BLaER1 treated with 17β-estradiol and CSF1 and Interleukin-3, amounts not matched to agents 10 nM and 100 nM (cell line): ENCODE results near the gene SNW1.
"Not testable (repeated sequence)": the region's sequence is repeated elsewhere in the genome, so short reads cannot be mapped to it uniquely, and the experiment has no call there.

Experiments
- H3K27ac ChIP-seq, 11 experiments: shearing (Covaris generic); formaldehyde crosslinking; 2 replicates each; pipeline ENCODE4 v1.8.1; 2022
- H3K27me3 ChIP-seq, 11 experiments: shearing (Covaris generic); formaldehyde crosslinking; 2 replicates each; pipeline ENCODE4 v1.8.1; 2022
- H3K36me3 ChIP-seq, 11 experiments: shearing (Covaris generic); formaldehyde crosslinking; 2 replicates each; pipeline ENCODE4 v1.8.1; 2022
- H3K4me1 ChIP-seq, 10 experiments: shearing (Covaris generic); formaldehyde crosslinking; 2 replicates each; pipeline ENCODE4 v1.8.1; 2022
- H3K4me2 ChIP-seq, 11 experiments: shearing (Covaris generic); formaldehyde crosslinking; 2 replicates each; pipeline ENCODE4 v1.8.1; 2022
- H3K4me3 ChIP-seq, 10 experiments: shearing (Covaris generic); formaldehyde crosslinking; 2 replicates each; pipeline ENCODE4 v1.8.1; 2022
- H3K9ac ChIP-seq, 11 experiments: shearing (Covaris generic); formaldehyde crosslinking; 2 replicates each; pipeline ENCODE4 v1.8.1; 2022
- H3K9me3 ChIP-seq, 11 experiments: shearing (Covaris generic); formaldehyde crosslinking; replicated peaks in 1 of 11; 2 replicates each; pipeline ENCODE4 v1.8.1; 2022
- H4K20me1 ChIP-seq, 11 experiments: shearing (Covaris generic); formaldehyde crosslinking; 2 replicates each; pipeline ENCODE4 v1.8.1; 2022
- Cebpa-rat ChIP-seq, 11 experiments: shearing (Covaris generic); IDR thresholded peaks; 2 replicates each; pipeline ENCODE4 v1.8.1; 2022

Gene SNW1

GRCh38 chr14:77752799-77753516, 8.0 kb downstream of the SNW1 start:
- peaks cover 86 to 100% (median 95%) of the 10 kb centered on the region in 11 experiments for H3K36me3 ChIP-seq
- H3K9ac ChIP-seq, result no peak overlapping the region
- peaks cover 48 to 90% (median 79%) of the 10 kb centered on the region in 11 experiments; a peak in 21 of 22 replicates for H4K20me1 ChIP-seq
- H3K4me1 ChIP-seq, result peaks cover 0 to 16% (median 0%) of the 10 kb centered on the region in 10 experiments; a peak in 5 of 20 replicates
- TF ChIP-seq Cebpa-rat (IDR thresholded peaks at IDR 0.05), result no peak
- H3K27ac ChIP-seq, result no peak overlapping the region
- H3K4me3 ChIP-seq, result no peak overlapping the region
- no peak overlapping the region for H3K4me2 ChIP-seq
- H3K9me3 ChIP-seq, result peaks cover 0 to 18% (median 5%) of the 10 kb centered on the region in 11 experiments; a peak in 7 of 22 replicates
- no peaks in the 10 kb centered on the region for H3K27me3 ChIP-seq

GRCh38 chr14:77752266-77752665, 8.7 kb downstream of the SNW1 start:
- peaks cover 0 to 24% (median 8%) of the 10 kb centered on the region in 11 experiments; a peak in 12 of 22 replicates for H3K9me3 ChIP-seq
- peaks cover 0 to 9% (median 0%) of the 10 kb centered on the region in 10 experiments; a peak in 3 of 20 replicates for H3K4me1 ChIP-seq
- no peak overlapping the region for H3K27ac ChIP-seq
- H3K4me3 ChIP-seq, result no peak overlapping the region
- H3K9ac ChIP-seq, result no peak overlapping the region
- H3K4me2 ChIP-seq, result no peak overlapping the region
- peaks cover 93 to 100% (median 98%) of the 10 kb centered on the region in 11 experiments for H3K36me3 ChIP-seq
- no peak for TF ChIP-seq Cebpa-rat (IDR thresholded peaks at IDR 0.05)
- peaks cover 41 to 85% (median 72%) of the 10 kb centered on the region in 11 experiments; a peak in 21 of 22 replicates for H4K20me1 ChIP-seq
- H3K27me3 ChIP-seq, result no peaks in the 10 kb centered on the region

GRCh38 chr14:77747425-77747824, 13.5 kb downstream of the SNW1 start:
- H3K27ac ChIP-seq, H3K4me2 ChIP-seq, H3K4me3 ChIP-seq, H3K27me3 ChIP-seq, H3K4me1 ChIP-seq, H3K9ac ChIP-seq: not testable (repeated sequence)
- peaks cover 33 to 81% (median 66%) of the 10 kb centered on the region in 11 experiments; a peak in 20 of 22 replicates for H4K20me1 ChIP-seq
- peaks cover 89 to 98% (median 94%) of the 10 kb centered on the region in 11 experiments for H3K36me3 ChIP-seq
- peaks cover 0 to 24% (median 9%) of the 10 kb centered on the region in 11 experiments; a peak in 12 of 22 replicates for H3K9me3 ChIP-seq

- no peaks in the 10 kb centered on the region for H3K27me3 ChIP-seq
- no peaks in the 10 kb centered on the region for H3K4me1 ChIP-seq
- peaks cover 39 to 81% (median 66%) of the 10 kb centered on the region in 11 experiments; a peak in 20 of 22 replicates for H4K20me1 ChIP-seq
- no peak overlapping the region for H3K27ac ChIP-seq
- no peak overlapping the region for H3K9ac ChIP-seq
- peaks cover 89 to 98% (median 94%) of the 10 kb centered on the region in 11 experiments for H3K36me3 ChIP-seq
- no peak for TF ChIP-seq Cebpa-rat (IDR thresholded peaks at IDR 0.05)
- no peak overlapping the region for H3K4me3 ChIP-seq
- H3K4me2 ChIP-seq, result no peak overlapping the region
- H3K9me3 ChIP-seq, result peaks cover 0 to 24% (median 9%) of the 10 kb centered on the region in 11 experiments; a peak in 12 of 22 replicates
Observed at GRCh38 chr14:77746064-77746702, 14.8 kb downstream of the SNW1 start.

GRCh38 chr14:77741438-77741837, 19.5 kb downstream of the SNW1 start:
- H3K4me2 ChIP-seq, result no peak overlapping the region
- no peak overlapping the region for H3K27ac ChIP-seq
- no peaks in the 10 kb centered on the region for H3K27me3 ChIP-seq
- no peak for TF ChIP-seq Cebpa-rat (IDR thresholded peaks at IDR 0.05)
- H4K20me1 ChIP-seq, result peaks cover 56 to 95% (median 84%) of the 10 kb centered on the region in 11 experiments; a peak in 20 of 22 replicates
- no peaks in the 10 kb centered on the region for H3K9me3 ChIP-seq
- no peak overlapping the region for H3K9ac ChIP-seq
- H3K4me1 ChIP-seq, result no peaks in the 10 kb centered on the region; a peak in 1 of 20 replicates
- H3K4me3 ChIP-seq, result no peak overlapping the region
- peaks cover 94 to 100% (median 99%) of the 10 kb centered on the region in 11 experiments for H3K36me3 ChIP-seq

- no peak overlapping the region for H3K4me3 ChIP-seq
- no peak overlapping the region for H3K9ac ChIP-seq
Observed at GRCh38 chr14:77738559-77739250, 22.3 kb downstream of the SNW1 start.

GRCh38 chr14:77730976-77731497, 29.9 kb downstream of the SNW1 start:
- no peak for TF ChIP-seq Cebpa-rat (IDR thresholded peaks at IDR 0.05)
- H3K4me3 ChIP-seq, result no peak overlapping the region
- H3K4me2 ChIP-seq, result no peak overlapping the region
- no peaks in the 10 kb centered on the region for H3K27me3 ChIP-seq
- peaks cover 100% of the 10 kb centered on the region in 11 experiments for H3K36me3 ChIP-seq
- H3K27ac ChIP-seq, result no peak overlapping the region
- H3K9ac ChIP-seq, result no peak overlapping the region
- H3K4me1 ChIP-seq, result no peaks in the 10 kb centered on the region
- H4K20me1 ChIP-seq, result peaks cover 26 to 89% (median 60%) of the 10 kb centered on the region in 11 experiments; a peak in 19 of 22 replicates
- no peaks in the 10 kb centered on the region for H3K9me3 ChIP-seq

More at GRCh38 chr14:77738559-77739250, 22.3 kb downstream of the SNW1 start:
- H3K36me3 ChIP-seq, result peaks cover 95 to 100% (median 99%) of the 10 kb centered on the region in 11 experiments
- peaks cover 42 to 91% (median 64%) of the 10 kb centered on the region in 11 experiments; a peak in 20 of 22 replicates for H4K20me1 ChIP-seq
- no peak for TF ChIP-seq Cebpa-rat (IDR thresholded peaks at IDR 0.05)
- H3K9me3 ChIP-seq, result no peaks in the 10 kb centered on the region
- no peaks in the 10 kb centered on the region; a peak in 1 of 20 replicates for H3K4me1 ChIP-seq
- H3K4me2 ChIP-seq, result no peak overlapping the region
- H3K27ac ChIP-seq, result no peak overlapping the region
- no peaks in the 10 kb centered on the region for H3K27me3 ChIP-seq

GRCh38 chr14:77722301-77722700, 38.7 kb downstream of the SNW1 start:
- Histone ChIP-seq H4K20me1 (peaks cover 26 to 94% (median 75%) of the 10 kb centered on the region in 11 experiments; a peak in 21 of 22 replicates), H3K9ac (no peak overlapping the region), H3K27me3 (no peaks in the 10 kb centered on the region), H3K4me1 (no peaks in the 10 kb centered on the region), H3K9me3 (no peaks in the 10 kb centered on the region), H3K4me2 (no peak overlapping the region), H3K36me3 (peaks cover 98 to 100% (median 100%) of the 10 kb centered on the region in 11 experiments), H3K27ac (no peak overlapping the region), H3K4me3 (no peak overlapping the region)
- no peak for TF ChIP-seq Cebpa-rat (IDR thresholded peaks at IDR 0.05)
